ENCODE data around the gene STARD7.
"Not testable (repeated sequence)": the region's sequence is repeated elsewhere in the genome, so short reads cannot be mapped to it uniquely, and the experiment has no call there.

STARD7 gene

GRCh38 chr2:96164459-96165184 lies 44.0 kb downstream of the STARD7 start:
- peak in 1 of 2 donors; percentile 75 for DNase-seq (ENCODE audit: low read depth in 2 of 2)

- peak in 1 of 2 donors; percentile 85 for DNase-seq (ENCODE audit: low read depth in 2 of 2)
Observed at GRCh38 chr2:96163768-96164429, 44.7 kb downstream of the STARD7 start.

DNA sequence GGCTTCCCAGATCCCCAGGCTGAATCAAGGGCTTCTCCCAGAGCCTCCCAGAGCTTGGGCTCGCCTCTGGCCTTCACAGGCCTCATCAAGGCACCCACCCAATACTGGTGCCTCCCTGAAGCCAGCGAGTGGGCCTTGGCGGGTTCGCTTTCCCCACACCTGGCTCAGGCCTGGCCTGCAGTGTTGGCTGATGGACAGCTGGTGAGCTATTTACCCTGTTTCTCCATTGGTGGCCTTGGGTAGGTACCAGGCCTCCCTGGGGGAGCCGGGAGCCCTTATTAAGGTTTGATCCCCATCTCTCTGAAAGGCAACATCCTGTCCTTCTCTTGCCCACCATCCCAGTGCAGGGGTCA lies 45.2 kb downstream of the STARD7 start:
- DNase-seq (ENCODE audit: low read depth in 2 of 2), result no peak

DNA sequence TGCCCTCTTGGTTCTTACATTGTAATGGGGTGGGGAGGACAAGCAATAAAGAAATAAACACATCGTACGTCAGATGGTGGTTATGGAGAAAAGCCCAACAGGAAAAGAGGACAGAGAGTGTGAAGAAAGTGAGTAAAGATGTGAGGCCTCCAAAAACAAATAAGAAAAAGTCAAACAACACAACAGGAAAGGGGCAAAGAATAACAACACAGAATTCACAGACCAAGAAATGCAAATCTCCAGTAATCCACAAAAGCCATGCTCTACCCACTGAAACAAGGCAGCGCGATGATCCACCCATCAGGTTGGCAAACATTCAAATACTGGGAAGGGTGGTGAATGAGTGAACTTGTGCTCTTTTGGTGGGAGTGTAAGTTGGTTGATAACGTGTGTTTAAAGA lies 46.7 kb downstream of the STARD7 start:
- DNase-seq (ENCODE audit: low read depth in 2 of 2), result no peak

DNA sequence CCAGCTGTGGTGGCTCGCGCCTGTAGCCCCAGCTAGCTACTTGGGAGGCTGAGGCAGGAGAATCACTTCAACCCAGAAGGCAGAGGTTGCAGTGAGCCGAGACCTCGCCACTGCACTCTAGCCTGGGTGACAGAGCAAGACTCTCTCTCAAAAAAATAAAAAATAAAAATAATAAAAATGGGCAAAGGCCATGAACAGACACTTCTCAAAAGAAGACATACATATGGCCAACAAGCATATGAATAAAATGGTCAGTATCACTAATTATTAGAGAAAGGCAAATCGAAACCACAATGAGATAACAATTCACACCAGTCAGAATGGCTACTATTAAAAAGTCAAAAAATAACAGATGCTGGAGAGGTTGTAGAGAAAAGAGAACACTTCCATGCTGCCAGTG lies 48.3 kb downstream of the STARD7 start:
- not testable (repeated sequence) for DNase-seq (ENCODE audit: low read depth in 2 of 2)

DNA sequence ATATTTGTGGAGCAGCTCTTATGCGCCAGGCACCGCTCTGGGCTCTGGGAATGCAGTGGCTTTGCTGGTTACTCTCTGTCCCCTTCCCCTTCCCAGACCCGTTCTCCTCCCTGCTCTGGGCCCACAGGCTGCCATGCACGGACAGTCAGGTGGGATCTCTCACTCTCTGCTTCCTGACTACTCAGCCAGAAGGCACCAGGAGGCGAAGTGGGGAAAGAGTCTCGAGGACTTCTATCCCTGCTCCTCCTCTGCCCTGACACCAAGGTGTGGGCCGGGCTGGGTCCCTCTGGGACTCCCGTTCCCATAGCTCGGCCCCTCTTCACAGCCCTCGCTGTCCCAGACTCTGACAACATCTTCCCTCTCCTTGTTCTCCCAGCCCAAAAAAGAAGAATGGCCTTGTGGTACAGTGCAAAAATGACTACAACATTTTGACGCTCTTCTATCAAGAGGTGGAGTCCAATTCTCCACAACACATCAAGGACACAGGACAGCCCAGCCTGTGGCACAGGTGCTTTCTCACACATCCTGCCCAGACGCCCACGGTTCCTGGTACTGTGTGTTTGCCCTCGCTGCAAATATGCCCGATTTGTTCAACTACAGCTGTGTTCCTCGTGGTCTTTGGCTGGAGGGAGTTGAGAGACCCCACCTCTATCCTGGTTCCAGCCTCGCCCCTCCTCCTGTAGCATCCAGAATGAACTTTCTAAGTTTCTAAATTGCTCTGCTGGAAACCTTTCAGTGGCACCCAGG lies 49.4 kb downstream of the STARD7 start:
- DNase-seq (ENCODE audit: low read depth in 2 of 2), result no peak

DNA sequence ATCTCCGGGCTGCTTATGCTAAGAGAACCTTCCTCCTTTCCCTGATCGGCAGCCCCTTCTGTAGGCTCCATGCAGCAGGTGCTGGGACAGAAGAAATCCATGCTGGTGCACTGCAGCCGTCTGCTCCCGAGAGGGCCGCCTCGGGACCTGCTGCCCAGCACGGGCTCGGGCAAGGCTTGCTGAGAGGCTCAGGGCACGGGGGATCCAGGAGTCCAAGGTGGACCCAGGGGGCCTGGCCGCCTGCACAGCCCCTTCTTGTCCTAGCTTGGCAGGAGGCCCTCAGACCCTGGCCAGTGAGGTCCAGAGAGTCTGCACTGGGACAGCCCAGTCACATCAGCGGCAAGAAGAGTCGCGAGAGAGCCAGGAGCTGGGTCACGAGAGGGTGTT lies 50.1 kb downstream of the STARD7 start:
- DNase-seq (ENCODE audit: low read depth in 2 of 2), result no peak

- peak; percentile 96 to 98 for DNase-seq (ENCODE audit: low read depth in 2 of 2)
Observed at GRCh38 chr2:96157649-96158553, 50.7 kb downstream of the STARD7 start.

DNA sequence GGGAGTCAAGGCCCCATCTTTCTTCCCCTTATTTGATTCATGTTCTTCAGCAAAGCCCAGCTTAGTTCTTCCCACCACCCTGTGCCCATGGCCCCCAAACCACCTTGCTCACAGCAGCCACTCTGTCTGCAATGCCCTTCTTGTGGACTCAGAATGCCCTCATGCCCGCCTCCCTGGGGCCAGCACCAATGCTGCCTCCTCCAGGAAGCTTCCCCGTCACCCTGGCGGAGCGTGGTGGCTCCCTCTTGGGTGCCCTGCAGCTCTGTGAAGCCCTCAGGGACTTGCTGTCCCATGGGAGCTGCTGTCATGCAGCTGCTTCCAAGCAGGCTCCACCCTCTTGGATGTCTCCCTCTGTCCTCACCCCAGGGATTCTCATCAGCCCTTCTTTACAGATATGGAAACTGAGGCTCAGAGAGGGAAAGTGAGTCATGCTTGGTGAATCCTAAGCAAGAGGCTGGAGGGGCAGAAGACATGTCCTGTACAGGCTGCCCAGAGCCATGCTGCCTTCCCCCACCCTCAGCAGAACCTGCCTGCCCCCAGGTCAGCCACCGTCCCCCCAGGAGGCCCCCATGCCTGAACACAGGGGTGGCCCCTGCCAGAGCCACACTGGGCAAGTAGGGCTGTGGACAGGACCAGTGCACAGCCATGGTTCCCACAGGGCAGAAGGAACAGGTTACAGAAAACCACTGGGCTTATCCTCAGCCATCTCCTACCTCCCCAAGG lies 51.5 kb downstream of the STARD7 start:
- no peak for DNase-seq (ENCODE audit: low read depth in 2 of 2)

DNA sequence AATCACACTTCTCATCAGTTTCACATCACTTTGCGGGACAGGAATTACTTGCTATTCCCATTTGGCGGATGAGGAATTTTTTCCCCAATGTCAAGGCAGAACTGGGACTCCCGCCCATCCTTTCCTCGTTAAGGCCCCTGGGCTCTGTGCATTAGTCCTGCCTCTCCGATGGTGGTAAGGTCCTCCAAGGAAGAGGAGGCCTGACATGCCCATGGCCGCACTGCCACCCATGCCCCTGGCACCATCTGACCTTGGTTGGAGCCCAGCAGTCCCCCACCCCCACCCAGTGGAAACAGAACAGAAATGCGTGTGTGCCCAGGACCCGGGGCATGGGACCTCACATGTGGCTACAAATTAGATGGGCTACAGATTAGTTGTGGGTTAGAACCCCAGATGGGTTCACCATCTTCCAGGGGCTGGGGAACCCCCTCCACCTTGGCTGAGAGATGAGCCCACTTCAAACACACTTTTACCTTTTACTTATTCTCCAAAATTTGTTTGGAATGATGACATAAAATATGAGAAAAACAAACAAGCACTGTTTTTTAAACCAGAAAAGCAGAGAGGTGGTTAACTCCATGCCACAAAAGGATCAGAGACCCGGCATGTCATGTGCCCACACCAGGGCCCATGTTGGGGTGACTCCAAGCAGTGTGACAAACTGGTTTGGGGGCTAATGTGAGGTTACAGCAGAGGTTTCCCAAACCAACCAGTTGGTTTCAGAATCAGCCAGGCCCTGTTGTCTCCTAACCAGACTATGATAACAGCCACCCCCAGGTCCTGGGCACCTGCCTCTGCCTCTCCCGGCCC lies 52.4 kb downstream of the STARD7 start:
- DNase-seq (ENCODE audit: low read depth in 2 of 2), result no peak

DNA sequence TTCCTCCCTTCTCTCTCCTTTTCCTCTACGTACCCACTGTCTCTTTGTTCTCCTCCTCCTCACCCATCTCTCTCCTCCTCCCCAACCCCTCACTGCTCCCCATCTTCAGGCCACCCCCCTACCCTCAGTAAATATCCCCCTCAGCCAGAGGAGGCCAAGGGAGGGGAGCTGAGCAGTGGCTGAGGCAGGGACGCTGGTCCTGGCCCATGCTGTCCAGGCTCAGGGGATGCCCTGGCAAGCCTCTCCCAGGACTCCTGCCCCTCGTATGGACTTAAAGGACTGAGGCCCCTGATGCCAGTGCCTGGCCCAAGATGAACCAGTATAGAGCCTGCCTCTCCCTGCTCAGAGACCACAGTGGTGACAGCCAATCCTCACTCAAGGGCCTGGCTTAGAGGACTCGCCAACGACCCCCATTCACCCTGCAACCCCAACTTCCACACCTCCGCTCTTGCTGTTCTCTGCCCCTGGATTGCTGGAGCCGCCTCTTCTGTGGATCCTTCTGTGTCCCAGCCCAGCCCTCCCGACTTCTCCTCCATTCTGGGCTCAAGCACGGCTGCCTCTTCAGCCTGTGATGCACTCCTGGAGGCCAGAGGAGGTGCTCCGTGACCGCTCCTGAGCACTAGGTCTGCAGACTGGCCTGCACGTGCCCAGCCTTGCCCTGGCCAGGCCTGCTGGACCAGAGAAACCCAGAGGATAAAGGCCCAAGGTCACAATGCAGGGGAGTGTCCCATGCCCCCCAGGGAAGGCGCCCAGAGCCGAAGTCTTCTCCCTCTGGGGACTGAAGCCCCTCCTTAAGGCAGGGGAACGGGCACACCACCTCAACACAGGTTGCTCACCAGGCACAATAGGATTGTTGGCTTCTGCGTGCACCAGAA lies 53.9 kb downstream of the STARD7 start:
- DNase-seq (ENCODE audit: low read depth in 2 of 2), result no peak

GRCh38 chr2:96153991-96154431 lies 54.6 kb downstream of the STARD7 start:
- DNase-seq (ENCODE audit: low read depth in 2 of 2), result no peak

- DNase-seq (ENCODE audit: low read depth in 2 of 2), result no peak
Observed at GRCh38 chr2:96153291-96153713, 55.3 kb downstream of the STARD7 start.

GRCh38 chr2:96152304-96153161 lies 56.1 kb downstream of the STARD7 start:
- no peak for DNase-seq (ENCODE audit: low read depth in 2 of 2)

DNA sequence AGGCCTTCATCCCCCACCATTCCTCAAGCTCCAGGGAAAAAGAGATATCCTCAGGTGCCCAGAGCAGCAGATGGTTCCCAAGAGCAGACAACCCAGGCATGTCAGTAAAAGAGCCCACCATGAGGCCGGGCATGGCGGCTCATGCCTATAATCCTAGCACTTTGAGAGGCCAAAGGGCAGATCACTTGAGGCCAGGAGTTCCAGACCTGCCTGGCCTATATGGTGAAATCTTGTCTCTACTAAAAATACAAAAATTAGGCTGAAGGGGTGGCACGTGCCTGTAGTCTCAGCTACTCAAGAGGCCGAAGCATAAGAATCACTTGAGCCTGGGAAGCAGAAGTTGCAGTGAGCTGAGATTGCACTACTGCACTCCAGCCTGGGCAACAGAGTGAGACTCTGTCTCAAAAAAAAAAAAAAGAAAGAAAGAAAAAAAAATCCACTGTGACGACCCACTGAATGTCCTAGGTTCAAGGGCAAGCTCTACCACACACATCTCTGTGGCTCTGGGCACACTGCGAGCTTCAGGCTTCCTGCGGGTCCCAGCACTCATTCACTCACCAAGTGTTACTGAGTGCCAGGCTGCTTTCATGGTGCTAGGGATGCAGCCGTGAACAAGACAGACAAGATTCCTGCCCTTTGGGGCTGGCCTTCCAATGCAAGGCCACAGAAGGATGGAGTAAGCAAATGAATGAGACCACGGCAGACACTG lies 56.9 kb downstream of the STARD7 start:
- no peak for DNase-seq (ENCODE audit: low read depth in 2 of 2)

- no peak for DNase-seq (ENCODE audit: low read depth in 2 of 2)
Observed at GRCh38 chr2:96150791-96151594, 57.6 kb downstream of the STARD7 start.

Measured in stimulated activated CD4-positive, alpha-beta T cell treated with anti-CD3 and anti-CD28 coated beads, Interleukin-15, amount 100 ng/mL, for 48 hours (primary cell).